ENCODE measurements around the gene FAM162A.

- TF ChIP-seq ZNF148 (tag by site-specific recombination; IDR thresholded peaks at IDR 0.05; ENCODE audit: borderline replicate concordance) (no peak), ZNF777 (tag by site-specific recombination; IDR thresholded peaks at IDR 0.05; ENCODE audit: borderline replicate concordance) (no peak), SP2 (tag by site-specific recombination; IDR thresholded peaks at IDR 0.05) (no peak), REST (tag by site-specific recombination; IDR thresholded peaks at IDR 0.05) (no peak), ZNF19 (tag by site-specific recombination; IDR thresholded peaks at IDR 0.05; ENCODE audit: low read depth) (no peak), MYNN (tag by site-specific recombination; IDR thresholded peaks at IDR 0.05; ENCODE audit: borderline replicate concordance) (no peak), ZNF670 (tag by site-specific recombination; IDR thresholded peaks at IDR 0.05; ENCODE audit: low read depth) (no peak), ZBTB7A (tag by site-specific recombination; IDR thresholded peaks at IDR 0.05; ENCODE audit: low read depth) (no peak), ZBTB26 (tag by site-specific recombination; optimal IDR thresholded peaks at IDR 0.05) (no peak)
- TF ChIP-seq, protein P1, sequence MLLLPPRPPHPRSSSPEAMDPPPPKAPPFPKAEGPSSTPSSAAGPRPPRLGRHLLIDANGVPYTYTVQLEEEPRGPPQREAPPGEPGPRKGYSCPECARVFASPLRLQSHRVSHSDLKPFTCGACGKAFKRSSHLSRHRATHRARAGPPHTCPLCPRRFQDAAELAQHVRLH (tag by site-specific recombination; IDR thresholded peaks at IDR 0.05) = no peak
- TF ChIP-seq, protein P2, sequence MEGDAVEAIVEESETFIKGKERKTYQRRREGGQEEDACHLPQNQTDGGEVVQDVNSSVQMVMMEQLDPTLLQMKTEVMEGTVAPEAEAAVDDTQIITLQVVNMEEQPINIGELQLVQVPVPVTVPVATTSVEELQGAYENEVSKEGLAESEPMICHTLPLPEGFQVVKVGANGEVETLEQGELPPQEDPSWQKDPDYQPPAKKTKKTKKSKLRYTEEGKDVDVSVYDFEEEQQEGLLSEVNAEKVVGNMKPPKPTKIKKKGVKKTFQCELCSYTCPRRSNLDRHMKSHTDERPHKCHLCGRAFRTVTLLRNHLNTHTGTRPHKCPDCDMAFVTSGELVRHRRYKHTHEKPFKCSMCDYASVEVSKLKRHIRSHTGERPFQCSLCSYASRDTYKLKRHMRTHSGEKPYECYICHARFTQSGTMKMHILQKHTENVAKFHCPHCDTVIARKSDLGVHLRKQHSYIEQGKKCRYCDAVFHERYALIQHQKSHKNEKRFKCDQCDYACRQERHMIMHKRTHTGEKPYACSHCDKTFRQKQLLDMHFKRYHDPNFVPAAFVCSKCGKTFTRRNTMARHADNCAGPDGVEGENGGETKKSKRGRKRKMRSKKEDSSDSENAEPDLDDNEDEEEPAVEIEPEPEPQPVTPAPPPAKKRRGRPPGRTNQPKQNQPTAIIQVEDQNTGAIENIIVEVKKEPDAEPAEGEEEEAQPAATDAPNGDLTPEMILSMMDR (tag by site-specific recombination; IDR thresholded peaks at IDR 0.05) = no peak
These were observed 17.6 kb upstream of the FAM162A start for GRCh38 chr3:122366379-122366749.
